WERI-Rb-1 (cell line): ENCODE results near the gene SPOCD1.

Source experiments
- DNase-seq: peaks from one replicate; pipeline ENCODE4 v3.0.0-alpha.2; 2020
- H3K27ac ChIP-seq: fragments of 250-450 bp; sonication (Bioruptor Pico); 2 replicates; pipeline ENCODE4 v1.5.1; 2020; ENCODE audit warnings: mild to moderate bottlenecking, moderate library complexity
- H3K27me3 ChIP-seq: fragments of 250-450 bp; sonication (Bioruptor Pico); 2 replicates; pipeline ENCODE4 v1.5.1; 2021; ENCODE audit warnings: mild to moderate bottlenecking, low read depth, moderate library complexity; ENCODE audit not compliant: insufficient read depth, severe bottlenecking
- H3K36me3 ChIP-seq: fragments of 250-450 bp; sonication (Bioruptor Pico); 2 replicates; pipeline ENCODE4 v1.5.1; 2020; ENCODE audit warnings: mild to moderate bottlenecking, moderate library complexity
- H3K4me3 ChIP-seq: 2 replicates; pipeline ENCODE4 v1.5.1; 2011; ENCODE audit warnings: low read depth, mild to moderate bottlenecking, control low read depth, low read length
- H3K9me3 ChIP-seq: fragments of 250-450 bp; sonication (Bioruptor Pico); 2 replicates; pipeline ENCODE4 v1.5.1; 2021; ENCODE audit warnings: mild to moderate bottlenecking, moderate library complexity; ENCODE audit not compliant: severe bottlenecking
- CTCF ChIP-seq: IDR thresholded peaks from 2 replicates; pipeline ENCODE4 v1.5.1; 2011; ENCODE audit warnings: low read depth, mild to moderate bottlenecking, control low read depth, inconsistent platforms, low read length

Gene SPOCD1

GRCh38 chr1:31784356-31785019, 31.3 kb downstream of the SPOCD1 start:
- H3K36me3 ChIP-seq: no peaks in the 10 kb centered on the region
- H3K27ac ChIP-seq: no peak overlapping the region
- TF ChIP-seq CTCF: no peak
- no peaks in the 10 kb centered on the region for H3K9me3 ChIP-seq
- peak; percentile 1 for DNase-seq
- no peaks in the 10 kb centered on the region for H3K27me3 ChIP-seq
- H3K4me3 ChIP-seq: no peak overlapping the region

GRCh38 chr1:31783846-31784245, 32.0 kb downstream of the SPOCD1 start:
- no peaks in the 10 kb centered on the region for H3K27me3 ChIP-seq
- peak; percentile 2 for DNase-seq
- no peaks in the 10 kb centered on the region for H3K9me3 ChIP-seq
- H3K36me3 ChIP-seq: no peaks in the 10 kb centered on the region
- no peak overlapping the region for H3K4me3 ChIP-seq
- no peak overlapping the region for H3K27ac ChIP-seq
- TF ChIP-seq CTCF: no peak

GRCh38 chr1:31782421-31783410, 33.1 kb downstream of the SPOCD1 start:
- no peaks in the 10 kb centered on the region for H3K36me3 ChIP-seq
- H3K27me3 ChIP-seq: no peaks in the 10 kb centered on the region
- H3K4me3 ChIP-seq: no peak overlapping the region
- 0 out of 2 replicates have a peak overlapping the region, but pooled peaks have one; percentile 18 for H3K27ac ChIP-seq
- no peak for TF ChIP-seq CTCF
- DNase-seq: peak; percentile 11
- H3K9me3 ChIP-seq: no peaks in the 10 kb centered on the region

GRCh38 chr1:31781756-31782371, 34.0 kb downstream of the SPOCD1 start:
- no peaks in the 10 kb centered on the region for H3K36me3 ChIP-seq
- H3K4me3 ChIP-seq: no peak overlapping the region
- H3K27ac ChIP-seq: peak overlapping the region; percentile 29; the same call in 1 of the 2 replicates
- DNase-seq: no peak
- TF ChIP-seq CTCF: no peak
- H3K27me3 ChIP-seq: no peaks in the 10 kb centered on the region
- H3K9me3 ChIP-seq: no peaks in the 10 kb centered on the region

- no peak for TF ChIP-seq CTCF
- DNase-seq: peak; percentile 79
- H3K27ac ChIP-seq: peak overlapping the region; percentile 56
Measured at GRCh38 chr1:31781138-31781755, 34.6 kb downstream of the SPOCD1 start.

More at GRCh38 chr1:31781138-31781755, 34.6 kb downstream of the SPOCD1 start:
- Histone ChIP-seq H3K4me3 (no peak overlapping the region), H3K27me3 (no peaks in the 10 kb centered on the region), H3K9me3 (no peaks in the 10 kb centered on the region), H3K36me3 (no peaks in the 10 kb centered on the region)
